ENCODE results near the gene NR2F1. TPM values are rescaled to one million over a fixed set of nuclear protein-coding genes. Genes with fewer than 3 reads are reported as not detected.

The NR2F1 gene
- total RNA-seq, 1 experiment from 2014 or later, result 1.4 TPM

DNA sequence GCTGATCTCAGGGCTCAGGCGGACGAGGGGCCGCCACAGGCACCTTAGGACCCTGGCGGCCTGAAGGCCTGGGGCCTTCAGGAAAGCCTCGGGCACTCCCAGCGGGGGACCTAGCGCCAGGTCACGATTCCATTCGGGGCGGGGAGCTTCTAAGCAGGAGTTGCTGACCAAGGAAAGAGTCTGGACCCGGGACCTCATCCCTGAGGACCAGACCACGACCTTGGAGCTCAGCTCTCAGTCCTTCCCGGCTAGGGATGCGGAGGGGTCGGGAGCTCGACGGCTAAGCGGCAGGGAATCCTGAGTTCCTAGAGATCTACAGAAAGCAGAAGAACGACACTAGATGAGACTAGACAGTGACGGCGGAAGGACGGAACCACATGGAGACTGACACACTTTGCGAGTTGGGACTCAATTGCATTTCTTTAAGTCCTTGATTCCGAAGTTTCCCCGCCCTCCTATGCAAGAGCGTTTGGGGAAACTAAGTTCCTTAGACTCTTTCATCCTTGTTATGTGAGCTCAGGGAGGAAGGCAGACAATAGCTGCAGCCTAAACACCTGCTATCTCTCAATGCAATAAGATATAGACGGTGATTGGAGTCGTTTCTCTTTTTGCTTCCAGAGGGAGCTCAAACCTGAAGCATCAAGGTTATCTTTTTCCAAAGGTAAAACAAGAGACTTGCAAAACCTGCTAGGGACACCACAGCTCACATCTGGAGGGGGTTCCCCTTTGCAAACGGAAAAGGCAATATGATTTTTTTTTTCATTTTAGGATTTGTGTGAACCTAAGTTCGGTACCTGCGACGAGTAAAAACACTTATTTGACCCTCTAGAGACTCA is 11.7 kb upstream of the NR2F1 start:
- CTCF ChIA-PET, result interaction anchor here (0.6 to 0.7 kb wide), 3 partner anchors 11 to 1145 kb away, joined by 3 to 8 read pairs (median 3); no protein-coding TSS in a partner anchor
- POLR2A ChIA-PET, result no interaction called here
- Mint-ChIP-seq H3K9me3 (ENCODE audit: unreplicated experiment) (no peaks in the 10 kb centered on the region), H3K27ac (ENCODE audit: low read depth, unreplicated experiment) (no peak overlapping the region), H3K36me3 (ENCODE audit: insufficient read depth, unreplicated experiment) (no peaks in the 10 kb centered on the region), H3K4me3 (ENCODE audit: unreplicated experiment) (no peak overlapping the region), H3K27me3 (ENCODE audit: insufficient read depth, unreplicated experiment) (no peaks in the 10 kb centered on the region), H3K4me1 (ENCODE audit: insufficient read depth, unreplicated experiment) (no peaks in the 10 kb centered on the region)
- TF ChIP-seq, protein P1, sequence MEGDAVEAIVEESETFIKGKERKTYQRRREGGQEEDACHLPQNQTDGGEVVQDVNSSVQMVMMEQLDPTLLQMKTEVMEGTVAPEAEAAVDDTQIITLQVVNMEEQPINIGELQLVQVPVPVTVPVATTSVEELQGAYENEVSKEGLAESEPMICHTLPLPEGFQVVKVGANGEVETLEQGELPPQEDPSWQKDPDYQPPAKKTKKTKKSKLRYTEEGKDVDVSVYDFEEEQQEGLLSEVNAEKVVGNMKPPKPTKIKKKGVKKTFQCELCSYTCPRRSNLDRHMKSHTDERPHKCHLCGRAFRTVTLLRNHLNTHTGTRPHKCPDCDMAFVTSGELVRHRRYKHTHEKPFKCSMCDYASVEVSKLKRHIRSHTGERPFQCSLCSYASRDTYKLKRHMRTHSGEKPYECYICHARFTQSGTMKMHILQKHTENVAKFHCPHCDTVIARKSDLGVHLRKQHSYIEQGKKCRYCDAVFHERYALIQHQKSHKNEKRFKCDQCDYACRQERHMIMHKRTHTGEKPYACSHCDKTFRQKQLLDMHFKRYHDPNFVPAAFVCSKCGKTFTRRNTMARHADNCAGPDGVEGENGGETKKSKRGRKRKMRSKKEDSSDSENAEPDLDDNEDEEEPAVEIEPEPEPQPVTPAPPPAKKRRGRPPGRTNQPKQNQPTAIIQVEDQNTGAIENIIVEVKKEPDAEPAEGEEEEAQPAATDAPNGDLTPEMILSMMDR (IDR thresholded peaks at IDR 0.05; ENCODE audit: unreplicated experiment), result no peak
- no TSS peak for BruUV-seq (replicated peaks)
- no peak for DNase-seq (ENCODE audit: unreplicated experiment)
- intact Hi-C loops (cut with micrococcal nuclease), result no loop called here

DNA sequence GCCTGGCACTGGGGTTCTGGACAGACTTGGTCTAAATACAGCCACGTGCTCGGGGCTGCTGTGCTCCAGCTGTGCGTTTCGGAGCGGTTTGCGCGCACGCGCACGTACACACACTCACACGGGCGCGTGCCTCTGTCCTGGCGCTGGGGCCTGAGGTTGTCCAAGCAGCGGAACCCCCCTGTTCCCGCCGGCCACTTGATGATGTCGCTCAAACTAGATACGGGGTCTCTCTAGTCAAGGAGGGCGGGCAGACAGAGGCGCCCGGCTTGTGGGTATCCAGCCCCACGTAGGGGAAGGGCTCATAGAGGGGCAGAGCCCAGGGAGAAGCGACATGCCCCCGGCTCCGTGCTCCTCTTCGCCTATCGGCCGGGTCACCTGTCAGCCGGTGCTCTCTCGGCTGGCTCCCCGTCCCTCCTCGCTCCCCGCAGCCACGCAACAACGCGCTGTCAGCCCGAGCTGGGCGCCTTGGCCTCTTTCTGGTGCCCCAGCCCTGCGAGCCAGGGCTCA is 10.9 kb upstream of the NR2F1 start:
- Mint-ChIP-seq H3K36me3 (ENCODE audit: insufficient read depth, unreplicated experiment) (no peaks in the 10 kb centered on the region), H3K27ac (ENCODE audit: low read depth, unreplicated experiment) (no peak overlapping the region), H3K4me3 (ENCODE audit: unreplicated experiment) (no peak overlapping the region), H3K9me3 (ENCODE audit: unreplicated experiment) (no peaks in the 10 kb centered on the region), H3K27me3 (ENCODE audit: insufficient read depth, unreplicated experiment) (no peaks in the 10 kb centered on the region), H3K4me1 (ENCODE audit: insufficient read depth, unreplicated experiment) (no peaks in the 10 kb centered on the region)
- TF ChIP-seq, protein P1 (IDR thresholded peaks at IDR 0.05; ENCODE audit: unreplicated experiment), result no peak
- no TSS peak for BruUV-seq (replicated peaks)
- CTCF ChIA-PET, result interaction anchor here (0.6 to 0.9 kb wide), 2 partner anchors 10 to 885 kb away, joined by 4 to 8 read pairs; no protein-coding TSS in a partner anchor
- intact Hi-C loops (cut with micrococcal nuclease), result no loop called here
- DNase-seq (ENCODE audit: unreplicated experiment), result no peak
- POLR2A ChIA-PET, result no interaction called here

DNA sequence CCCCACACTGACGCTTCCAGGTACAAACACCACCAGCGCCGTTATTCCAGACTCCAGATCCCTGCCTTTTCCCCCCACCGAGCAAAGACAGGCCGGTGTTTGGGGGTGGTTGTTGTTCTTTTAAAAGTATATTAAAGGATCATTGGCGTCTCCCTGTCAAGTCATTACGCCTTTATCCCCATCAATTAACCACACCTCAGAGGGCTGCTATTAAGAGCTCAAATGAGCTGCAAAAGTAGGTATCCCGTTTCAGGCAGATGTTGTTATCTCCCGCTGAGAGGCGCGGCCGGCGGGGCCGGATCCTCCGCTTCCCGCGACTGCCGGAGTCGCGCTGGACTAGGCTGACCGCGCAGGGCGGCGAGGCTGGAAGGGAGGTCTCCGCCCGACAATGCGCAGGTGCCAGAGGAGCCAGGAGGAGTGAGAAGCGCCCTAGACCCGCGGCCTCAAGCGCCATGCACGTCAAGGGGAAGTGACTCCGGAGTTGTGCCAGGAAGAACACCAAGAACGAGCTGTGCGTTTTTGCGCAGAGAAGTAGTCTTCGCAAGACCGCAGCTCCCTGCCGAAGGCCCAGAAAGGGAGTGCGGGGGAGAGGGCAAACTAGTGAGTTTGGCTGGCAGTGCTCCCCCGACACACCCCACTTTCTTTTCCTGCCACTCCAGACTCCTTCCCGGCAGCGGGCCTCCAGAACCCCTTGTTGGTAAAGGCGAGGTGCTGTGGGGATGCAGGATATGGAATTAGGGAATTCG is 10.2 kb upstream of the NR2F1 start:
- ChIA-PET CTCF (interaction anchor here (0.9 kb wide), 1 partner anchor 885 kb away, joined by 4 read pairs; no protein-coding TSS in a partner anchor), POLR2A (no interaction called here)
- Mint-ChIP-seq H3K4me3 (ENCODE audit: unreplicated experiment) (no peak overlapping the region), H3K36me3 (ENCODE audit: insufficient read depth, unreplicated experiment) (no peaks in the 10 kb centered on the region), H3K27me3 (ENCODE audit: insufficient read depth, unreplicated experiment) (no peaks in the 10 kb centered on the region), H3K4me1 (ENCODE audit: insufficient read depth, unreplicated experiment) (no peaks in the 10 kb centered on the region), H3K9me3 (ENCODE audit: unreplicated experiment) (no peaks in the 10 kb centered on the region), H3K27ac (ENCODE audit: low read depth, unreplicated experiment) (no peak overlapping the region)
- intact Hi-C loops (cut with micrococcal nuclease), result no loop called here
- no TSS peak for BruUV-seq (replicated peaks)
- TF ChIP-seq, protein P1 (IDR thresholded peaks at IDR 0.05; ENCODE audit: unreplicated experiment), result no peak
- DNase-seq (ENCODE audit: unreplicated experiment), result no peak
